Embryonic facial prominence (tissue), 1 donor: ENCODE measurements around the gene DUSP2.

Experiments used
- DNase-seq: peaks from one replicate; pipeline ENCODE4 v3.0.0-alpha.2; 2016; ENCODE audit errors: extremely low spot score

The DUSP2 gene, protein sequence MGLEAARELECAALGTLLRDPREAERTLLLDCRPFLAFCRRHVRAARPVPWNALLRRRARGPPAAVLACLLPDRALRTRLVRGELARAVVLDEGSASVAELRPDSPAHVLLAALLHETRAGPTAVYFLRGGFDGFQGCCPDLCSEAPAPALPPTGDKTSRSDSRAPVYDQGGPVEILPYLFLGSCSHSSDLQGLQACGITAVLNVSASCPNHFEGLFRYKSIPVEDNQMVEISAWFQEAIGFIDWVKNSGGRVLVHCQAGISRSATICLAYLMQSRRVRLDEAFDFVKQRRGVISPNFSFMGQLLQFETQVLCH

DNA sequence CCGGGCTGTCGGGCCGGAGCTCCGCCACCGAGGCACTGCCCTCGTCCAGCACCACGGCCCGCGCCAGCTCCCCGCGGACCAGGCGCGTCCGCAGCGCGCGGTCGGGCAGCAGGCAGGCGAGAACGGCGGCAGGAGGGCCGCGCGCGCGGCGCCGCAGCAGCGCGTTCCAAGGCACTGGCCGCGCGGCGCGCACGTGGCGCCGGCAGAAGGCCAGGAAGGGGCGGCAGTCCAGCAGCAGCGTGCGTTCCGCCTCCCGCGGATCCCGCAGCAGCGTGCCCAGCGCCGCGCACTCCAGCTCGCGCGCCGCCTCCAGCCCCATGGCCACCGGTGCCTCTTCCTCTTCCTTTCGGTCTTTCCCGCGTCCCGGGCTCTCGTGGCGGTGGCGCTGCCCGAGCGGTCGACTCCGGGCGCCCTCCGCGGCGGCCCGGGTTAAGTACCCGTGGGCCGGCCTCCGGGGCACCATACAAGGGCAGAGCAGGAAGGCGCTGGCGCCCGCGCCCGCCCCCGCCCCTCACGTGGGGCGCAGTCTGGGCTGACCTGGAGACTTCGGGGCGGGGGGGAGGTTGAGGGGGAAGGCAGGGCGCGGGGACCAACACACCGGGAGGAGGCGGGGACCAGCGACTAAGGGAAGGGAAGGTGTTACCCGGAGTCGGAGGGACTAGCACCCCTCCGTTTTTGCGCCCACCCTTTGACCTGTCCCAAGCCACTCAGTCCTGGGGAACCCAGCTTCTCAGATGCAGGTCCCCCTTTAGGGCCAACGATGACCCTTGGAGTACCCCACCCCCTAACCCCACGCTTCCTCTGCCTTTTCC lies at the start of gene DUSP2:
TSS of gene DUSP2 (minus strand) at position 405 of the 812 bp plus-strand sequence. CDS start at position 319, 86 bp downstream.
- no peak for DNase-seq

DNA sequence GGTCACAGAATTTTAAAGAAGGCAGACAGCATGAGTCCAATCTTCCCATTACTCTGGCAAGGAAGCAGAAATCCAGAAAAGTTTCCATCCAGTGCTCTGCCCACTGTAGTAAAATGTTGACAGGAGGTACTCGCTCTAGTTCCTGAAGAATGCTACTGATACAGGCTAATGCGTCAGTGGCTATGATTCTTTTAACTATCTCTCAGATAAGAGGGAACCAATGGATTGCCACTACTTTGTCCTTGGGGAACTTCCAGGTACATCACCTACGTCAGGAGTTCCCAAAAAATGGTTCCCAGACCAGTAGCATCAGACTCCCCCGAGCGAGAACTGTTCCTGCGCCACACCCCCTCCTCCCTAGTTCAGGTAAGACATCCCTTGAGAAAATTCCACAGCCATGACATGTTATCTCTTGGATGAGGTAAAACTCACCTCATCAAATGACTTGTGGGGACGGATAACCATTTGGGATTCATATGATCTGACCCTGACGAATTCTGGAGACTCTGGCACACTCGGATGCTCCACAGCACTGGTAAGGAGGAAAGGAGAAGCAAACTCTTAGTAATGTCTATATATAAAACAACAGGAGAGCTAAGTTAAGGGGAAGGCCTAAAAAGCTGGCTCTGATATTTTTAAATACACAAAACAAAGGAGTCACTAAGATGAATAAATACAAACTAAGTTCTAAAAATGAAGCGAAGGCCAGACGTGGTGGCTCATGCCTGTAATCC lies 46.9 kb upstream of the DUSP2 start:
- no peak for DNase-seq

DNA sequence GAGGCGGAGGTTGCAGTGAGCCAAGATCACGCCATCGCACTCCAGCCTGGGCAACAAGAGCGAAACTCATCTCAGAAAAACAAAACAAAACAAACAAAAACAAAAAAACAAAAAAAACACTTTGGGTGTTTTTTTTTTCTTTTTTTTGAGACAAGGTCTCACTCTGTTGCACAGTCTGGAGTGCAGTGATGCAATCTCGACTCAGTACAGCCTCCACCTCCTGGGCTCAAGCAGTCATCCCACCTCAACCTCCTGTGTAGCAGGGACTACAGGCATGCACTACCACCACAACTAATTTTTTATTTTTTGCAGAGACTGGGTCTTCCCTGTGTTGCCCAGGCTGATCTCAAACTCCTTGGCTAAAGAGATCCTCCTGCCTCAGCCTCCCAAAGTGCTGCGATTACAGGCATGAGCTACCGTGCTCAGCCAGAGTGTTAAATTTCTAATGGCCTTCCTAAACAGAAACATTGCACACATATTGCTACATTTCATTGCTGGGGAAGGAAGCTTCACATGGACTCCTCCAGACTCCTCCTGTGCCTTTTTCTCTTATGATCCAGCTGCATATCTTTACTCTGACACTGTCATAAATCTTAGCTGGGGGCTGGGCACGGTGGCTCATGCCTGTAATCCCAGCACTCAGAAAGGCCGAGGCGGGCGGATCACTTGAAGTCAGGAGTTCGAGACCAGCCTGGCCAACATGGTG lies 43.7 kb upstream of the DUSP2 start:
- DNase-seq = no peak

DNA sequence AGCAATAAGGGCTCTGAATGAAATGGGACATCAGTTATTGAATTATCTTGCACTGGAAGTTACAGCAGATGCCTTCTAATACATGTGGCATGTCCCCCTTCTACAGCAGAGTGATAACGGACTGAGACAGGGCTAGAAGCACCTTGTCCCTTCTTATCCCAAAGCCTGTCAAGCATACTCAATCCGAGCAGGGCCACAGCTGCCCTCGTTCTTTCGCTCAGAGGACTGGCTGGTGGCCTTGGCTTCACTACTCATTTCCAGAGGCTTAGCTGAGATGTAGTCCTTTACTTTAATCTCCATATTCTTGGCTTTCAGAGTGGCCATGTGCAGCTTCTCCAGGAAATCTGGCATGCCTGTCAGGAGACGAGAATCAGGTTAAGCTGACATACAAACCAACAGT lies 41.3 kb upstream of the DUSP2 start:
- no peak for DNase-seq

DNA sequence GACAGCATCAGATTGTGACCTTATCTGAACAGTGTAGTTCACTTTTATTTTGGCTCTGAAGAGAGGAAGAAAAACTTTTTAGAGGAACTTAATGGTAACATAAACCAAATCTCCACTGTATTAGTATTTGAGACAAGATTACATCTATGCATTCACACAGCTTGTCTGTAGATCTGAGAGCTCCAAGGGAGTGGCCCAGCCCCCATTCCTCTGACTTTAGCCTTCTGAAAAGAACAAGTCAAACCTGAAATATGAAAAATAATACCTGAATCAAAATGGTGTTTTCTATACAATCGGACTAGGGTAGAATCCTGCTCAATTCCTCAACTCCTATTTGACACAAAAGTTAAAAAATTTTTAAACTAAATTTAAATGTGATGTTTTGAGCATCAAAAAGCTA lies 40.3 kb upstream of the DUSP2 start:
- DNase-seq = no peak

DNA sequence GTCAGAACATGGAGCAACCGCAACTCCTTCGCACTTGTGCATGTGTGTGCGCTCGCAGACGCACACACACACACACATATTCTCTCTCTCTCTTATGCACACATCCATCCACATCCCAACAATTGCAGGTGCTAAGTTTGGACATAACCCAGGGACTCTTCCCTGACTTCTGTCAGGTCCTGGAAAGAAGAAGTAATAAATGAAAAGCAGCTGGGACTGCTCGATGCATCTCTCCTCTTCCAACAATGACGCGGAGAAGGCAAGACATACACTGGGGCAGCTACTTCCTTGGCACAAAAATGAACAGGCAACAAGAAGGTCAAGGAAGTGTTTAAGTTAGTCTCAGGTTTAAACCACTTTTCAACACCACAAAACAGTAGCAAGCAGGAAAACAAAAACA lies 39.7 kb upstream of the DUSP2 start:
- DNase-seq = no peak

DNA sequence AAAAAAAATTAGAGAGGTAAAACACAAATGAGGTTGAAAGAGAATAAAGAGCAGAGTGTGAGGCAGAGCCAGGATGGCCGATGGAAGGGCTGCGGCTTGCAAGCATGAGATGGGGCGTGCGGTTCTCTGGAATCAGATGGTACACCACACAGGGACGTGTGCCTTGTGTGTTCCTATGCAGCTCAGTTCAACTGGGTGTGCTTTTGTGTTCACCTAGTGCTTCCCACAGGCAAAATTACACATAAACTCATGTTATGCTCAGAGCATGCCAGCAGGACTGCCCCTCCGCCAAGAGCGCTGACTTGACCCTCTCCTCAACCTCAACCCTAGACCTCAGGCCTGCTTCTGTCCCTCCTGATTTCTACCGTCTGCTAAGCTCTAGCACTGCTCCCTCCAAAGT lies 38.9 kb upstream of the DUSP2 start:
- no peak for DNase-seq

DNA sequence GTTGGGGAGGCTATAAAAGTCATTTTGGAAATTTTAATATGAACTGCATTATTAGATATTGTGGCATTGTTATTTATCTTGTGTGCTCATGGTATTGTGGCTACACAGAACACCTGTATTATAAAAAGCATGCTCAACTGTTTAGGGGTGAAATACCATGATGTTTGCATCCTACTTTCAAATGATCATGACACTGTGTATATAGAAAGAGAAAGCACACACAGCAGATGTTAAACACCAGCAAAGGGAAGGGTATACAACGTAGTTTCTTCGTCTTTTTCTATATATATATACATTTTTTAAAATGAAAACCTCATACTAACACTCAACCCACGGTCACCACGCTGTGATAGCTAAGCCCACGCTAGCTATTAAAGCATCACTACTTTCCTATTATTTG lies 36.3 kb upstream of the DUSP2 start:
- no peak for DNase-seq

DNA sequence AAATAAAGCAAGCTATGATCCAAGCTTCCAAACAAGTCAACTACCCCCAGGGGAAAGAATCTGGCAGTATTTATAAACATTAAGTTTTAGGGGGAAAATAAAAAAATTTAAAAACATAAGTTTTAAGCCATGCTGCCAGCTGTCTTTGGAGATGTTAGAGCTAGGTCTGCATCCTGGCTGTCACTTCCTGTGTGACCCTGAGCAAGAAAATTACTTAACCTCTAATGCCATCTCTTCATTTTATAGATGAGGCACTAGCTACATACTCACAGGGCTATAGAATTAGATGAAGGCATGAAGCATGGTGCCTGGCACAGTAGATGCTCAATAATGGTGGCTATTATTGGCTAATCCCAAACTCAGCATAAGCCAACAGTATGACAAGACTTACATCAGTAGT lies 35.3 kb upstream of the DUSP2 start:
- DNase-seq = no peak

DNA sequence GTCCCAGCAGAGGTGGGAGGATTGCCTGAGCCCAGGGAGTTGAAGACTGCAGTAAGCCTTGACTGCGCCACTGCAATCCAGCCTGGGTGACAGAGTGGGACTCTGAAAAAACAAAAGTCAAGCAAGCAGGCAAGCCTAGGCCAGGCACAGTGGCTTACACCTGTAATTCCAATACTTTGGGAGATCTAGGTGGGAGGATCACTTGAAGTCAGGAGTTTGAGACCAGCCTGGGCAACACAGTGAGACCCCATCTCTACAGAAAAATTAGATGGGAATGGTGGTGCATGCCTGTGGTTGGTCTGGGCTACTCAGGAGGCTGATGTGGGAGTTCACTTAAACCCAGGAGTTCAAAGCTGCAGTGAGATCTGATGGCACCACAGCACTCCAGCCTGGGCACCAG lies 34.8 kb upstream of the DUSP2 start:
- DNase-seq = no peak

DNA sequence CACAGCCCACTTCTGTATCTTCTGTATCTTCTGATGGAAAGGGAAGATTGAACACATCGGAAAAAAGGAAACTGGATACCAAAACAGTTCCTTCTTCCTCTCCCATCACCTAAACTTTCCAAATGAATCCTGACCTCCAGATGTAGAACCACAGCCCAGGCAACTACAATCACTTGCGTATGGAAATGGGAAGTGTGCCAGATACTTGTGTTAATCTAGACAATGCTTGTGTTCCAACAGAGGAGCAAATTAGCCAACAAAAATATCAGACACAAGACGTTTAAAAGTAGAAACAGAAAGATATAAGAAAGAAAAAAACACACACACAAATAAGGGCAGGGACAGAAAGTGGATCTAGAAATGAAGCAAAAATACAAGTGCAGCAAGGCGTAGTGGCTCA lies 31.4 kb upstream of the DUSP2 start:
- DNase-seq = no peak

DNA sequence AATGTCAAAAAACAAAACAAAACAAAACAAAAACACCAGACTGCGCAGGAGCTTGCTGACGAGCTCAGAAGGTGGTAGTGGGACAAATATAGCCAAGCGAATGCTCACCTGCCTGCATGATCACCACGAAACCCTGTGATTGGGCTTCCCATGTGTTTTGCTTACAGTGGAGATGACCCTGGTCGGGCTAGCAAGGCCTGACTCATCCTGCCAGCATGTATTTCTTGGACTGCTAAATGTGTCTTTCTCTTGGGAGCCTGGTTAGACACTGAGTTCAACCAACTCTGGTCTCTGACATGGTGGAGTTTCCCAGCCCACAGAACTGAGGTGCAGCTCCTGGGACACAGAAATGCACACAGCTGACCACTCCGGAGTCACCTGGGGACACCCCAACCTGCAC lies 30.7 kb upstream of the DUSP2 start:
- DNase-seq = no peak

DNA sequence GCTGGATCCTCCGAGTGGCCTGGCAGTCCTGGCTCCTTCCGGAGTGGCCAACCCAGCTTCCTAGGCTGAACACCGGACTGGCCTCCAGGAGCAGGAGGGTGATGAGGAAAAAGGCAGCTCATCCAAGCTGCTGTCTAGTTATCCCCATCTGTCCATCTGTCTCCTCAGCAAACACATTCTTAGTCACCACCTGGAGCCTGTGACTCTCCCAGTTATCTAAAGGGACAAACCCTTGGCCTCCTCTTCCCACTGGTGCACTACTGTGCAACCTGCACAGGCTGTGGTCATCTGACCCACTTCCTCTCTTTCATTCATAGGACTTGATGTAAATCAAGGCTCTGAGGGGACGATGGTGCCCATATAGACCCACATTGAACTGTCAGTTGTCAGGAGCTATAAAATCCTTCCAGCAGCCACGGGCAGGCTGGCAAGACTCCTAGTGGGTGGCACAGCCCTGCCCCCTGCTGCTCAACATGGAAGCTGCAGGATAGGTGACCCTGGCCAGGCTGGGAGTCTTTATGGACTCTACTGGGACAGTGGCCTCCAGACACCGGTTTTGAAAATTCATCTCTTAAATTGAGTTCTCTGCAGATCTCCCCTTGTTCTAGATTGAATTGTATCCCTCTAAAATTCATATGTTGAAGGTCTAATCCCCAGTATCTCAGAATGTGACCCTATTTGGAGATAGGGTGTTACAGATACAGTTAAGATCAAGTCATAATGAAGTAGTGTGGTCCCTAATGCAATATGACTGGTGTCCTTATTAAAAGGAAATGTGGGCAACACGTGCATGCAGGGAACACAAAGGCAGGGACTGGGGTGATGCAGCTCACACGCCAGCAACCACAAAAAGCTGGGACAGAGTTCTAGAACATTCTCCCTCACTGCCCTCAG lies 29.3 kb upstream of the DUSP2 start:
- DNase-seq = peak; percentile 25

DNA sequence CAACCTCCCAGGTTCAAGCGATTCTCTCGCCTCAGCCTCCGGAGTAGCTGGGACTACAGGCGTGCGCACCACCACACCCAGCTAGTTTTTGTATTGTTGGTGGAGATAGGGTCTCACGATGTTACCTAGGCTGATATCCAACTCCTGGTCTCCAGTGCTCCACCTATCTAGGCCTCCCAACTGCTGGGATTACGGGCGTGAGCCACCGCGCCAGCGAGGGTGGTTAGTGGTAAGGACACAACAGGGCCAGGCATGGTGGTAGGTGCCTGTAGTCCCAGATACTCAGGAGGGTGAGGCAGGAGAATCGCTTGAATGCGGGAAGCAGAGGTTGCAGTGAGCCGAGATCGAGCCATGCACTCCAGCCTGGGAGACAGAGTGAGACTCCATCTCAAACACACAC lies 26.6 kb upstream of the DUSP2 start:
- no peak for DNase-seq

DNA sequence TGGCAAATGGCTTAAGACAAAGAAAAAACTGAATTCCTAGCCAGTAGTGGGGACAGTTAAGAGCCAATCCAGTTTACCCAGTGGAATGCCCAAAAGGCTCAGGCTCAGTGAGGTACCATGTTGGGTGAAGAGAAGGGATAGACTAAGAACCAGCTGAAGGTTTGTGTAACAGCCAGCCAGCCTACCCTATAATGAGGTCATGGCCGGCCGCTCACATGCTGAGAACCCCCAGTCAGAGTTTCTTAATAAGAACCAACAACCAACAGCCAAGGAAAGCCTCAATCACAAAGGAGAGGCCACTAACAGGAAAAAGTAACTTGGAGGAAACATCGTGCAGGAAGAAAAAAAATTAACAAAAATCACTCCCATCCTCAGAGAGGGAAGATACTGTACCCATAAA lies 25.4 kb upstream of the DUSP2 start:
- no peak for DNase-seq

DNA sequence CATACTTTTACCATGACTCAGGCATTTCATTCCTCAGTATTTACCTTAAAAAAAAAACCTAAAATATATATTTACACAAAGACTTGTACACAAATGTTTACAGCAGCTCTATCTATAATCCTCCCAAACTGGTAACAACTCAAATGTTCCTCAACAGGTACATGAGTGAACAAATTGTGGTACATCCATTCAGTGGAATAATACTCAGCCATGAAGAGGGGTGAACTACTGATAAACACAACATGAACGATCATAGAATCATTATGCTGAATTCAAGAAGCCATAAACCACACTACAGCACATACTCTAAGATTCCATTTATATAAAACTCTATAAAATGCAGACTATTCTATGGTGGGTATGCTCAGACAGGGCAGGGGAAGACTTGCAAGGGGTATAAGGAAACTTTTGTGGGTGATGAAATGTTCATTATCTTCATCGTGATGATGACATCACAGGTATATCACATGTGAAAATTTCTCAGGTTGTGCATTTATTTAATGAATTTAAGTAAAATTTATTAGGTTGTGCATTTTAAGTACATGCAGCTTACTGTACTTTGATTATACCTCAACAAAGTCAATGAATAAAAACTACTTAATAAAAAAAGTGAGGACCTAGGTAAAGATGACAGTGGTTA lies 24.7 kb upstream of the DUSP2 start:
- DNase-seq = no peak

DNA sequence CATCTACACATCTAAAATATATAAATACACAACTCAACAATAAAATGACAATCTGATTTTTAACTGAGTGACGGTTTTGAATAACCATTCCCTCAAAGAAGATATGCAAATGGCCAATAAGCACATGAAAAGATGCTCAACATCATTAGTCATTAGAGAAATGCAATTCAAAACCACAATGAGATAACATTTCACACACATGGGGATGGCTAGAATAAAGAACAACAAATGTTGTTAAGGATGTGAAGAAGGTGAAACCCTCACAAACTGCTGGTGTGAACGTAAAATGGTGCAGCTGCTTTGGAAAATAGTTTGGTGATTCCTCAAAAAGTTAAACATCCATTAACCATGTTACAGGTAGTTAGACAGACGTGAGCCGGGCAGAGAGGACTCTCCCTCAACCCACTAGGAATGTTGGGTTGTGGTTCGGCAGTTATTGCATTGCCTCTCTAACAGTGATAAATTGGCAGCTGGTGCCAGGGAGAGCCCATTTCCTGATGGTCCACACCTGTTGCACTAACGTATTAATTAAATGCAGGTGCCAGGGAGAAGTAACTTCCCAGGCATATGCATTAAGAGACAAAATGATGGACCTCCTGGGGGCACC lies 22.3 kb upstream of the DUSP2 start:
- no peak for DNase-seq

DNA sequence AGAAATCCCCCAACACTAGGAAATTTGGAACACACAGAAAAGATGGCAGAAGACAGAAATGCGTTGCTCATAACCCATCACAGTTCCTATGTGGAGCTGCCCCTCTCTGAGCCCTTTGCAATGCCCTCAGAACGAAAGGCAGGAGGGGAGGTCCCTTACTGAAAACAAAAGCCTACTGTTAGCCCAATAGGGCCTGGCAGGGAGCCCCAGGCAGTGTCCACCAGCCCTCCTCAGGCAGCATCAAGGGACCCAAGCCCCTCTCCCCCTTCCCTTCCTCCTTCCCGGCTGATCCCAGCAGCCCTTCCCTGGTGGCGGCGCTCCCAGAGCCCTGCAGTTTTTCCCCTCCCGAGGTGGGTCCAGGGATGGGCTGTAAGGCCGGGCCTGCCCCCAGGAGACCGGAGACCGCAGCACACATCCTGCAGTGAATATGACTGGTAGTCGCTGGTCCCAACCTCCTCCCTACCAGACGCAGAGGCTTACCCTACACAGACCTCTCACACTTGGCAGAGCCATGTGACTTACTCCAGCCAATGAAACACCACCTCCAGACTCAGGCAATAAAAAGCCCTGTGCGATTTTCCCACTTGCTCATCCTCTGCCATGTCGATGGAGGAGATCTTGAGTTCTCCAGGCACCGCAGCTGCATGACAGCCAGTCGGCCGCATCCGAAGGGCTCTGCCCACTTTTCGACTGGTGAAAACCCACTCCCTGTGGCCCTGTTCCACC lies 19.4 kb upstream of the DUSP2 start:
- DNase-seq = no peak

DNA sequence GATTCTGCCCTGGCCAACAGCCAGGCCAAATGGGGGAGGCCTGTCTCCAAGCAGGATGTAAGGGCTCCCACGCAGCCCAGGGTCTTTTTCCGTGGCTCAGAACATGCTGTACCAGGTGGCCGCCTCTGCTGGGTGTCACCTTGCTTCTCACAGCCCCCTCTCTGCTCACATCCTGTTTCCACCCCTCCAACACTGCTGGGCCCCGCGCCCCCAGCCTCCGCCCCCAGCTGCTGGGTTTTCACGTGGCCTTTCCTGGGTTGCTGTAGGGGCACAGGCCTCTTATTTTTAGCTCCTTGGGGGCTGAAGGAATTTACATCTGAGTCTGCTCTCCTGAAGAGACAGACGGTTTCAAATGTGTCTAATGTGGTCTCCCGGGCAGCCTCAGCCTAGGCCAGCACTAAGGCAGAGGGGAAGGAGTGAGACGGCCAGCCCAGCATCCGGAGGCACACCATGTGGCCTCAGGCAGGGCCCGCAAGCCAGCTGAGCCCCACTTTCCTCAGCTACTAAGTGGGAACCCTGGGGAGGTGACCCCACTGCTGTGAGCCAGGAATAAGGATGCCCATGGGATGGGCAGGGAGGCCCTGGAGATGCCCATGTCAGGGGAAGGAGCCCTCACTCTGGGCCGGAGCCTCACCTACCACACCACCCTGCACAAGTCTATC lies 18.7 kb upstream of the DUSP2 start:
- no peak for DNase-seq
